HEK293 (cell line): ENCODE data around the gene VRK1.

Experiments used
- CTCF ChIA-PET: fragments of 350-600 bp; formaldehyde crosslinking; extraction: SDS; loops from one replicate; lab custom pipeline; 2021; ENCODE audit warnings: antibody characterized with exemption; lab: Yijun Ruan, JAX
- POLR2A ChIA-PET: fragments of 300-600 bp; formaldehyde crosslinking; extraction: SDS; loops from one replicate; lab custom pipeline; 2020; ENCODE audit warnings: antibody characterized with exemption, inconsistent platforms; lab: Yijun Ruan, JAX
- H3K27ac ChIP-seq: fragments of 200-500 bp; sonication (Bioruptor generic); 2 replicates; pipeline ENCODE4 v1.5.1; 2014; ENCODE audit warnings: low read depth, low read length, control low read depth, inconsistent platforms; ENCODE audit errors: extremely low read depth
- H3K36me3 ChIP-seq, 2 experiments: fragments of 200-500 bp in 1 of 2; sonication (Bioruptor generic) in 1 of 2; 1 replicate in 1 of 2; 2 replicates in 1 of 2; pipeline ENCODE4 v1.5.1; 2014 to 2017; ENCODE audit warnings: inconsistent platforms in 2 of 2, low read length in 2 of 2; ENCODE audit not compliant: control insufficient read depth in 2 of 2, insufficient read depth in 1 of 2
- H3K4me1 ChIP-seq: fragments of 200-500 bp; sonication (Bioruptor generic); 2 replicates; pipeline ENCODE4 v1.5.1; 2014; ENCODE audit warnings: mild to moderate bottlenecking, low read length, inconsistent platforms; ENCODE audit not compliant: control insufficient read depth, insufficient read depth
- H3K4me3 ChIP-seq: 2 replicates; pipeline ENCODE4 v1.5.1; 2011; ENCODE audit warnings: low read depth, mild to moderate bottlenecking, control low read depth, low read length, moderate library complexity
- H3K9me3 ChIP-seq: fragments of 200-500 bp; sonication (Bioruptor generic); 2 replicates; pipeline ENCODE4 v1.5.1; 2014; ENCODE audit warnings: low read depth, low read length, inconsistent platforms; ENCODE audit not compliant: control insufficient read depth, insufficient read depth
- FEZF1 ChIP-seq: fragments of 450-650 bp; formaldehyde crosslinking; IDR thresholded peaks from 2 replicates; pipeline ENCODE4 v1.5.1; 2016; ENCODE audit warnings: missing biosample characterization, missing genetic modification characterization
- HOXD13 ChIP-seq: sonication (generic); formaldehyde crosslinking; IDR thresholded peaks from 2 replicates; pipeline ENCODE4 v1.8.0; 2022; ENCODE audit warnings: missing genetic modification reagents, borderline replicate concordance
- OSR2 ChIP-seq: fragments of 450-650 bp; formaldehyde crosslinking; IDR thresholded peaks from 2 replicates; pipeline ENCODE4 v1.5.1; 2016; ENCODE audit warnings: missing biosample characterization, missing genetic modification characterization
- RBAK ChIP-seq: fragments of 450-650 bp; formaldehyde crosslinking; IDR thresholded peaks from 2 replicates; pipeline ENCODE4 v1.5.1; 2016; ENCODE audit warnings: missing biosample characterization, missing genetic modification characterization
- SCRT2 ChIP-seq: fragments of 450-650 bp; formaldehyde crosslinking; IDR thresholded peaks from 2 replicates; pipeline ENCODE4 v1.5.1; 2016; ENCODE audit warnings: missing biosample characterization, missing genetic modification characterization
- ZBTB21 ChIP-seq: fragments of 450-650 bp; formaldehyde crosslinking; IDR thresholded peaks from 2 replicates; pipeline ENCODE4 v1.5.1; 2017; ENCODE audit warnings: missing biosample characterization, missing genetic modification characterization
- ZNF133 ChIP-seq: fragments of 450-650 bp; formaldehyde crosslinking; IDR thresholded peaks from 2 replicates; pipeline ENCODE4 v1.5.1; 2016; ENCODE audit warnings: missing biosample characterization, missing genetic modification characterization
- ZNF221 ChIP-seq: fragments of 450-650 bp; formaldehyde crosslinking; IDR thresholded peaks from 2 replicates; pipeline ENCODE4 v1.5.1; 2017; ENCODE audit warnings: missing biosample characterization, missing genetic modification characterization, borderline replicate concordance
- ZNF266 ChIP-seq: fragments of 450-650 bp; formaldehyde crosslinking; IDR thresholded peaks from 2 replicates; pipeline ENCODE4 v1.5.1; 2016; ENCODE audit warnings: missing biosample characterization, missing genetic modification characterization, low read depth
- ZNF354C ChIP-seq: fragments of 450-650 bp; formaldehyde crosslinking; IDR thresholded peaks from 2 replicates; pipeline ENCODE4 v1.5.1; 2016; ENCODE audit warnings: missing biosample characterization, missing genetic modification characterization, low read depth, borderline replicate concordance
- ZNF501 ChIP-seq: fragments of 450-650 bp; formaldehyde crosslinking; IDR thresholded peaks from 2 replicates; pipeline ENCODE4 v1.5.1; 2016; ENCODE audit warnings: missing biosample characterization, missing genetic modification characterization
- ZNF514 ChIP-seq: fragments of 450-650 bp; formaldehyde crosslinking; IDR thresholded peaks from 2 replicates; pipeline ENCODE4 v1.5.1; 2016; ENCODE audit warnings: missing biosample characterization, missing genetic modification characterization
- ZNF548 ChIP-seq: fragments of 450-650 bp; formaldehyde crosslinking; IDR thresholded peaks from 2 replicates; pipeline ENCODE4 v1.5.1; 2016; ENCODE audit warnings: missing biosample characterization, missing genetic modification characterization
- ZNF621 ChIP-seq: fragments of 450-650 bp; formaldehyde crosslinking; IDR thresholded peaks from 2 replicates; pipeline ENCODE4 v1.5.1; 2017; ENCODE audit warnings: missing biosample characterization, missing genetic modification characterization
- ZNF626 ChIP-seq: fragments of 450-650 bp; sonication (Bioruptor Pico); formaldehyde crosslinking; IDR thresholded peaks from 2 replicates; pipeline ENCODE4 v1.5.1; 2018; ENCODE audit warnings: missing biosample characterization, missing genetic modification characterization, inconsistent platforms
- ZNF701 ChIP-seq: fragments of 450-650 bp; formaldehyde crosslinking; IDR thresholded peaks from 2 replicates; pipeline ENCODE4 v1.5.1; 2016; ENCODE audit warnings: missing biosample characterization, missing genetic modification characterization
- ZNF76 ChIP-seq: fragments of 450-650 bp; formaldehyde crosslinking; IDR thresholded peaks from 2 replicates; pipeline ENCODE4; 2016; ENCODE audit warnings: low read depth, missing biosample characterization, missing genetic modification characterization, borderline replicate concordance
- ZNF837 ChIP-seq: fragments of 450-650 bp; formaldehyde crosslinking; IDR thresholded peaks from 2 replicates; pipeline ENCODE4 v1.5.1; 2016; ENCODE audit warnings: missing biosample characterization, missing genetic modification characterization
- TF ChIP-seq, protein P1 (sequence below): fragments of 450-650 bp; formaldehyde crosslinking; IDR thresholded peaks from 2 replicates; pipeline ENCODE4 v1.5.1; 2017; ENCODE audit warnings: missing biosample characterization, missing genetic modification characterization
- TF ChIP-seq, protein P2 (sequence below): fragments of 450-650 bp; formaldehyde crosslinking; IDR thresholded peaks from 2 replicates; pipeline ENCODE4 v1.5.1; 2016; ENCODE audit warnings: missing biosample characterization, missing genetic modification characterization
- TF ChIP-seq, protein P3 (sequence below): fragments of 450-650 bp; formaldehyde crosslinking; IDR thresholded peaks from 2 replicates; pipeline ENCODE4 v1.5.1; 2016; ENCODE audit warnings: missing biosample characterization, missing genetic modification characterization, borderline replicate concordance

The VRK1 gene

DNA sequence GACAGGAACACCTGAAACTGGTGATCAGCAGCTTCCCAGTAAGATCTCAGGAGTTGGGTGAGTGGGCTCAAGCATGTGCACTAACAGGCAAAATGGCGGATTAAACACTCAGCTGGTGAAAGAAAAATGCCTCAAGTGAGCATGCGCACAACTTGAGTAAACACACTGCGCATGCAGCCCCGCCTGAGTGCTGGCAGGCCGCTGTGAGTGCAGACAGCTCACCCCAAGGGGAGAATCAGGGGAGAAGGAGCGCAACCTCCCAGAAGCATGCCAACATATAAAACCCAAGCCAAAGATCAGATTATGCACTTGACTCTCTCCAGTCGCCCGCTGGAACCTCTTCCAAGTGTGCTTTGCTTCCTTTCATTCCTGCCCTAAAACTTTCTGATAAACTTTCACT lies 125.8 kb downstream of the VRK1 start:
- Histone ChIP-seq H3K27ac (no peak overlapping the region), H3K36me3 (no peaks in the 10 kb centered on the region), H3K4me1 (no peaks in the 10 kb centered on the region), H3K4me3 (no peak overlapping the region), H3K9me3 (no peaks in the 10 kb centered on the region)
- CTCF ChIA-PET = no interaction called here
- no peak for TF ChIP-seq ZNF514 (tag by site-specific recombination)
- TF ChIP-seq, protein P1, sequence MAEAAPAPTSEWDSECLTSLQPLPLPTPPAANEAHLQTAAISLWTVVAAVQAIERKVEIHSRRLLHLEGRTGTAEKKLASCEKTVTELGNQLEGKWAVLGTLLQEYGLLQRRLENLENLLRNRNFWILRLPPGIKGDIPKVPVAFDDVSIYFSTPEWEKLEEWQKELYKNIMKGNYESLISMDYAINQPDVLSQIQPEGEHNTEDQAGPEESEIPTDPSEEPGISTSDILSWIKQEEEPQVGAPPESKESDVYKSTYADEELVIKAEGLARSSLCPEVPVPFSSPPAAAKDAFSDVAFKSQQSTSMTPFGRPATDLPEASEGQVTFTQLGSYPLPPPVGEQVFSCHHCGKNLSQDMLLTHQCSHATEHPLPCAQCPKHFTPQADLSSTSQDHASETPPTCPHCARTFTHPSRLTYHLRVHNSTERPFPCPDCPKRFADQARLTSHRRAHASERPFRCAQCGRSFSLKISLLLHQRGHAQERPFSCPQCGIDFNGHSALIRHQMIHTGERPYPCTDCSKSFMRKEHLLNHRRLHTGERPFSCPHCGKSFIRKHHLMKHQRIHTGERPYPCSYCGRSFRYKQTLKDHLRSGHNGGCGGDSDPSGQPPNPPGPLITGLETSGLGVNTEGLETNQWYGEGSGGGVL (tag by site-specific recombination) = no peak
- TF ChIP-seq ZNF701 = no peak
- no peak for TF ChIP-seq ZNF221 (tag by site-specific recombination)
- no peak for TF ChIP-seq FEZF1 (tag by site-specific recombination)
- TF ChIP-seq ZNF266 = no peak
- TF ChIP-seq RBAK (tag by site-specific recombination) = no peak
- TF ChIP-seq ZNF621 (tag by site-specific recombination) = no peak
- no peak for TF ChIP-seq ZNF548
- TF ChIP-seq, protein P2, sequence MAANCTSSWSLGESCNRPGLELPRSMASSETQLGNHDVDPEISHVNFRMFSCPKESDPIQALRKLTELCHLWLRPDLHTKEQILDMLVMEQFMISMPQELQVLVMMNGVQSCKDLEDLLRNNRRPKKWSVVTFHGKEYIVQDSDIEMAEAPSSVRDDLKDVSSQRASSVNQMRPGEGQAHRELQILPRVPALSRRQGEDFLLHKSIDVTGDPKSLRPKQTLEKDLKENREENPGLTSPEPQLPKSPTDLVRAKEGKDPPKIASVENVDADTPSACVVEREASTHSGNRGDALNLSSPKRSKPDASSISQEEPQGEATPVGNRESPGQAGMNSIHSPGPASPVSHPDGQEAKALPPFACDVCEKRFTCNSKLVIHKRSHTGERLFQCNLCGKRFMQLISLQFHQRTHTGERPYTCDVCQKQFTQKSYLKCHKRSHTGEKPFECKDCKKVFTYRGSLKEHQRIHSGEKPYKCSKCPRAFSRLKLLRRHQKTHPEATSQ = no peak
- no peak for TF ChIP-seq ZNF626 (tag by site-specific recombination)
- TF ChIP-seq ZBTB21 = no peak
- TF ChIP-seq ZNF837 = no peak
- TF ChIP-seq ZNF76 (tag by site-specific recombination) = no peak
- TF ChIP-seq, all 188 proteins: peak for 0
- POLR2A ChIA-PET = no interaction called here

DNA sequence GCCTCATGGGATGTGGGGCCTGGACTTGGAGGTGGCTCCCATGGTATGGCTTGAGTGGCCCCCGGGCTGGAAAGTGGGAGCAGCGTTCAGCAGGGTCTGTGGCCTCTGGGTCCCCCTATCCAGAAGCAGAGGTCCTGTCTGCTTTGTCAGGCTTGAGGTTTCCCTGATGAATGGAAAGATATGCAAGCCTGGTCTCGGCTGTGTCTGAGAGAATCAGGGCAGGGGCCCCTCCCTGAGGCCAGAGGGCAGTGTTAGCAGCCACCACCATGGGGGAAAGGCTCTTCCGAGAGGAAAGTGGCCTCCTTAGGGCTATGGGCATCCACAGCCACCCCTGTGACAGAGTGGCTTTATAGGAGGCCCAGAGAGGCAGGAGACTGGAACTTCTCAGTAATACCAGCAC lies 128.2 kb downstream of the VRK1 start:
- Histone ChIP-seq H3K4me1 (no peaks in the 10 kb centered on the region), H3K27ac (no peak overlapping the region), H3K9me3 (no peaks in the 10 kb centered on the region), H3K4me3 (no peak overlapping the region), H3K36me3 (no peaks in the 10 kb centered on the region)
- ChIA-PET CTCF (no interaction called here), POLR2A (no interaction called here)
- no peak for TF ChIP-seq OSR2

DNA sequence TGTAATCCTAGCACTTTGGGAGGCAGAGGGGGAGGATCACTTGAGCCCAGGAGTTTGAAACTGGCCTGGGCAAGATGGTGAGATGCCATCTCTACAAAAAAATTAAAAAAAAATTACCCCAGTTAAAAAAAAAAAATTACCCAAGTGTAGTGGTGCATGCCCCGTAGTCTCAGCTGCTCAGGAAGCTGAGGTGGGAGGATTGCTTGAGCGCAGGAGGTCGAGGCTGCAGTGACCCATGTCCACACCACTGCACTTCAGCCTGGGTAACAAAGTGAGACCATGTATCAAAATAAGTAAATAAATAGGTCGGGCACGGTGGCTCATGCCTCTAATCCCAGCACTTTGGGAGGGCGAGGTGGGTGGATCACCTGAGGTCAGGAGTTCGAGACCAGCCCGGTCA lies 128.8 kb downstream of the VRK1 start:
- Histone ChIP-seq H3K36me3 (no peaks in the 10 kb centered on the region), H3K4me1 (no peaks in the 10 kb centered on the region), H3K4me3 (no peak overlapping the region), H3K27ac (no peak overlapping the region), H3K9me3 (no peaks in the 10 kb centered on the region)
- CTCF ChIA-PET = no interaction called here
- TF ChIP-seq ZNF501 (no peak), SCRT2 (no peak), HOXD13 (CRISPR knock-in tag) (no peak), ZNF354C (no peak), ZNF133 (tag by site-specific recombination) (no peak), FEZF1 (tag by site-specific recombination) (no peak)
- TF ChIP-seq, protein P3, sequence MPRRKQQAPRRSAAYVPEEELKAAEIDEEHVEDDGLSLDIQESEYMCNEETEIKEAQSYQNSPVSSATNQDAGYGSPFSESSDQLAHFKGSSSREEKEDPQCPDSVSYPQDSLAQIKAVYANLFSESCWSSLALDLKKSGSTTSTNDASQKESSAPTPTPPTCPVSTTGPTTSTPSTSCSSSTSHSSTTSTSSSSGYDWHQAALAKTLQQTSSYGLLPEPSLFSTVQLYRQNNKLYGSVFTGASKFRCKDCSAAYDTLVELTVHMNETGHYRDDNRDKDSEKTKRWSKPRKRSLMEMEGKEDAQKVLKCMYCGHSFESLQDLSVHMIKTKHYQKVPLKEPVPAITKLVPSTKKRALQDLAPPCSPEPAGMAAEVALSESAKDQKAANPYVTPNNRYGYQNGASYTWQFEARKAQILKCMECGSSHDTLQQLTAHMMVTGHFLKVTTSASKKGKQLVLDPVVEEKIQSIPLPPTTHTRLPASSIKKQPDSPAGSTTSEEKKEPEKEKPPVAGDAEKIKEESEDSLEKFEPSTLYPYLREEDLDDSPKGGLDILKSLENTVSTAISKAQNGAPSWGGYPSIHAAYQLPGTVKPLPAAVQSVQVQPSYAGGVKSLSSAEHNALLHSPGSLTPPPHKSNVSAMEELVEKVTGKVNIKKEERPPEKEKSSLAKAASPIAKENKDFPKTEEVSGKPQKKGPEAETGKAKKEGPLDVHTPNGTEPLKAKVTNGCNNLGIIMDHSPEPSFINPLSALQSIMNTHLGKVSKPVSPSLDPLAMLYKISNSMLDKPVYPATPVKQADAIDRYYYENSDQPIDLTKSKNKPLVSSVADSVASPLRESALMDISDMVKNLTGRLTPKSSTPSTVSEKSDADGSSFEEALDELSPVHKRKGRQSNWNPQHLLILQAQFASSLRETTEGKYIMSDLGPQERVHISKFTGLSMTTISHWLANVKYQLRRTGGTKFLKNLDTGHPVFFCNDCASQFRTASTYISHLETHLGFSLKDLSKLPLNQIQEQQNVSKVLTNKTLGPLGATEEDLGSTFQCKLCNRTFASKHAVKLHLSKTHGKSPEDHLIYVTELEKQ (tag by site-specific recombination) = no peak
- POLR2A ChIA-PET = no interaction called here
